OCI-LY3 (cell line): Measurements from ENCODE around the gene PCYT2.

Experiments
- H2AFZ ChIP-seq: fragments of 200-600, 300-600 bp; shearing (Covaris generic); 2 replicates; pipeline ENCODE4 v1.6.0; 2014; ENCODE audit warnings: antibody characterized with exemption, low read depth, low read length
- H3K27ac ChIP-seq: fragments of 200-600, 300-600 bp; sonication (generic); 2 replicates; pipeline ENCODE4 v1.5.1; 2014; ENCODE audit warnings: mild to moderate bottlenecking, low read length, moderate library complexity, mixed read lengths
- H3K27me3 ChIP-seq: fragments of 200-600, 300-600 bp; sonication (generic); 2 replicates; pipeline ENCODE4 v1.6.1; 2014; ENCODE audit warnings: low read depth, low read length, mixed read lengths
- H3K36me3 ChIP-seq: fragments of 200-600, 300-600 bp; sonication (generic); replicated peaks from 2 replicates; pipeline ENCODE3; 2014; ENCODE audit warnings: low read depth, low read length, mixed read lengths
- H3K4me1 ChIP-seq: fragments of 300-600, 200-600 bp; sonication (generic); 2 replicates; pipeline ENCODE4 v1.6.1; 2014; ENCODE audit warnings: low read length, mixed read lengths
- H3K4me2 ChIP-seq: fragments of 200-600, 300-600 bp; sonication (generic); 2 replicates; pipeline ENCODE4 v1.6.1; 2014; ENCODE audit warnings: low read length, mixed read lengths
- H3K4me3 ChIP-seq: fragments of 300-600, 200-600 bp; sonication (generic); 2 replicates; pipeline ENCODE4 v1.5.1; 2014; ENCODE audit warnings: antibody characterized with exemption, mild to moderate bottlenecking, low read length, moderate library complexity
- H3K79me2 ChIP-seq: fragments of 300-600, 200-600 bp; shearing (Covaris generic); 2 replicates; pipeline ENCODE4 v1.6.1; 2014; ENCODE audit warnings: mild to moderate bottlenecking, low read length, mixed read lengths
- H3K9ac ChIP-seq: fragments of 300-600, 200-600 bp; shearing (Covaris generic); 2 replicates; pipeline ENCODE4 v1.6.0; 2014; ENCODE audit warnings: mild to moderate bottlenecking, low read length, moderate library complexity
- H3K9me3 ChIP-seq: fragments of 200-600, 300-600 bp; shearing (Covaris generic); 2 replicates; pipeline ENCODE4 v1.6.1; 2014; ENCODE audit warnings: low read length, mixed read lengths; ENCODE audit not compliant: insufficient read depth
- H4K20me1 ChIP-seq: fragments of 200-600, 300-600 bp; sonication (generic); 2 replicates; pipeline ENCODE4 v1.6.1; 2016; ENCODE audit warnings: low read length, mixed read lengths; ENCODE audit not compliant: insufficient read depth
- CTCF ChIP-seq: fragments of 200-600, 300-600 bp; sonication (generic); IDR thresholded peaks from 2 replicates; pipeline ENCODE4 v1.5.1; 2014; ENCODE audit warnings: antibody characterized with exemption, low read length, low read depth
- EZH2phosphoT487 ChIP-seq: fragments of 200-600 bp; shearing (Covaris generic); IDR thresholded peaks from 2 replicates; pipeline ENCODE4 v1.6.1; 2018; ENCODE audit warnings: antibody characterized with exemption, mixed run types, low read depth

Gene PCYT2

GRCh38 chr17:81858170-81858966 lies 52.8 kb downstream of the PCYT2 start:
- Histone ChIP-seq H3K9ac (no peak overlapping the region), H3K79me2 (peaks cover 90% of the 10 kb centered on the region), H3K4me1 (peaks cover 22% of the 10 kb centered on the region), H4K20me1 (peaks cover 38% of the 10 kb centered on the region), H2AFZ (no peak overlapping the region), H3K27me3 (no peaks in the 10 kb centered on the region), H3K9me3 (no peaks in the 10 kb centered on the region), H3K4me2 (peak overlapping the region; percentile 89), H3K27ac (no peak overlapping the region), H3K4me3 (peak overlapping the region; percentile 98), H3K36me3 (peaks cover 51% of the 10 kb centered on the region)
- TF ChIP-seq CTCF, result no peak
- no peak for TF ChIP-seq EZH2phosphoT487

- no peaks in the 10 kb centered on the region for H3K27me3 ChIP-seq
- H3K79me2 ChIP-seq, result peaks cover 85% of the 10 kb centered on the region
- H3K36me3 ChIP-seq, result peaks cover 66% of the 10 kb centered on the region
- no peak overlapping the region for H3K9ac ChIP-seq
- H3K9me3 ChIP-seq, result no peaks in the 10 kb centered on the region
- H3K27ac ChIP-seq, result no peak overlapping the region
- H3K4me2 ChIP-seq, result no peak overlapping the region
- H4K20me1 ChIP-seq, result peaks cover 48% of the 10 kb centered on the region
- H3K4me3 ChIP-seq, result no peak overlapping the region
- peaks cover 13% of the 10 kb centered on the region for H3K4me1 ChIP-seq
- TF ChIP-seq CTCF, result no peak
- TF ChIP-seq EZH2phosphoT487, result no peak
- no peak overlapping the region for H2AFZ ChIP-seq
Measured at GRCh38 chr17:81854974-81855774, 56.0 kb downstream of the PCYT2 start.

- no peak overlapping the region for H3K27ac ChIP-seq
Measured at GRCh38 chr17:81852237-81852636, 59.0 kb downstream of the PCYT2 start.

More at GRCh38 chr17:81852237-81852636, 59.0 kb downstream of the PCYT2 start:
- no peaks in the 10 kb centered on the region for H3K9me3 ChIP-seq
- peaks cover 28% of the 10 kb centered on the region for H4K20me1 ChIP-seq
- peaks cover 47% of the 10 kb centered on the region for H3K36me3 ChIP-seq
- no peak overlapping the region for H3K4me3 ChIP-seq
- no peaks in the 10 kb centered on the region for H3K27me3 ChIP-seq
- no peaks in the 10 kb centered on the region for H3K4me1 ChIP-seq
- no peak overlapping the region for H3K4me2 ChIP-seq
- TF ChIP-seq EZH2phosphoT487 (no peak), CTCF (no peak)
- no peak overlapping the region for H2AFZ ChIP-seq
- no peak overlapping the region for H3K9ac ChIP-seq
- H3K79me2 ChIP-seq, result peaks cover 55% of the 10 kb centered on the region
